SKM-1 (cell line): ENCODE results near the gene NUPR1.
"Not testable (repeated sequence)": the region's sequence is repeated elsewhere in the genome, so short reads cannot be mapped to it uniquely, and the experiment has no call there.

Experiments
- DNase-seq: peaks from one replicate; lab custom pipeline; 2025; ENCODE audit not compliant: unreplicated experiment; lab: John Stamatoyannopoulos, UW

The NUPR1 gene

GRCh38 chr16:28538733-28539596 is at the start of gene NUPR1:
Gene NUPR1 (minus strand): TSS chr16:28538974. CDS start chr16:28538907, 67 bp downstream.
- no peak for DNase-seq

GRCh38 chr16:28587386-28587785 is 48.6 kb upstream of the NUPR1 start:
- no peak for DNase-seq

GRCh38 chr16:28586466-28586865 is 47.7 kb upstream of the NUPR1 start:
- no peak for DNase-seq

GRCh38 chr16:28585674-28586073 is 46.9 kb upstream of the NUPR1 start:
- no peak for DNase-seq

GRCh38 chr16:28580726-28581315 is 42.0 kb upstream of the NUPR1 start:
- no peak for DNase-seq

- no peak for DNase-seq
Measured at GRCh38 chr16:28575446-28576109, 36.8 kb upstream of the NUPR1 start.

GRCh38 chr16:28574925-28575324 is 36.2 kb upstream of the NUPR1 start:
- no peak for DNase-seq

GRCh38 chr16:28573738-28574718 is 35.3 kb upstream of the NUPR1 start:
- DNase-seq, result no peak

- no peak for DNase-seq
Measured at GRCh38 chr16:28572696-28573510, 34.1 kb upstream of the NUPR1 start.

GRCh38 chr16:28569968-28570752 is 31.4 kb upstream of the NUPR1 start:
- no peak for DNase-seq

- DNase-seq, result no peak
Measured at GRCh38 chr16:28569021-28569420, 30.2 kb upstream of the NUPR1 start.

GRCh38 chr16:28567292-28567691 is 28.5 kb upstream of the NUPR1 start:
- DNase-seq, result no peak

GRCh38 chr16:28566233-28566925 is 27.6 kb upstream of the NUPR1 start:
- not testable (repeated sequence) for DNase-seq

GRCh38 chr16:28563218-28563617 is 24.4 kb upstream of the NUPR1 start:
- no peak for DNase-seq

GRCh38 chr16:28562199-28562598 is 23.4 kb upstream of the NUPR1 start:
- no peak for DNase-seq

GRCh38 chr16:28561557-28562187 is 22.9 kb upstream of the NUPR1 start:
- DNase-seq, result no peak

- DNase-seq, result no peak
Measured at GRCh38 chr16:28558456-28558855, 19.7 kb upstream of the NUPR1 start.

- DNase-seq, result no peak
Measured at GRCh38 chr16:28556914-28557320, 18.1 kb upstream of the NUPR1 start.
